IPS-18c (cell line): ENCODE data around the gene RPP30.
"Not testable (repeated sequence)": the region's sequence is repeated elsewhere in the genome, so short reads cannot be mapped to it uniquely, and the experiment has no call there.

Source experiments
- H3K4me3 ChIP-seq: 2 replicates; pipeline ENCODE4 v1.7.0; 2013; ENCODE audit warnings: low read depth, mild to moderate bottlenecking, low read length, moderate library complexity; ENCODE audit not compliant: insufficient read depth
- H3K9me3 ChIP-seq: one replicate; pipeline ENCODE4 v1.6.1; 2013; ENCODE audit warnings: mild to moderate bottlenecking, low read length, moderate library complexity; ENCODE audit not compliant: control insufficient read depth, insufficient read depth

RPP30 gene

DNA sequence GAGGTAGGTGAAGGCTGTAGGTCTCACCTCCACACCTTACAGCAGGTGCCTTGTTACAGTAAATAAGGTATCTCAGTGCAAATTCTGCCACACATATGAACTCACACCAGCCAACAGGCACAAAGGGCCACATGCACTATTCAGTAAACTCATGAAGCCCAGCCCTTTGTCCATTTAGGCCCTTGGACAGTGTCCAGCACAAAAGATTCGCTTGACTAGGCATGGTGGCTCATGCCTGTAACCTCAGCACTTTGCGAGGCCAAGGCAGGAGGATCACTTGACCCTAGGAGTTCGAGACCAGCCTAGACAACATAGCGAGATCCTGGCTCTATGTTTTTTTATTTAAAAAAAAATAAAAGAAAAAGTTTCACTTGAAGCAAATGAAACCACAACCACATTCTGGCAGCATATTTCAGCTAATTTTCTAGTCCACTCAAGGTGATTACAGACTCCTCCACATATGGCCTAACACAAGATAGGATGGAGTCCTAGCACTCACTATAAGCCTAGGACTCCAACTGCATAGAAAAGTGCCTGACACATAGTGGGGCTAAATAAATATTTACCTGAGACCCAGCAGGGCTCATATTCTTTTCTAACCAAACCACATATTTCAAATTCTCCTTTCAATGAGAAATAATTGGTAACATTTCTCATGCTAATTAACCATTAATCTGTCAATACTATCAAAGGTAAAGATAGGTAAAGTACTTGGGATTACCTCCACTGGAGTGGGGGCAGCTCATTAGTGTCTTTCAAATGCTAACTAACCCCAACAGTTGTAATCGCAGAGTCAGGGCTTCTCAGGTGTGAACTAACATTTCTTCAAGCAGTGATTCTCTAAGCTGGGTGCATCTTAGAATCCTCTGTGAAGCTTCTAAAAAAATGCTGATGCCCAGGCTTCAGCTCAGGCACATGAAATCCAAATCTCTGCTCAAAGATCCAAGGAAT, 53.6 kb downstream of the RPP30 start:
- Histone ChIP-seq H3K9me3 (no peaks in the 10 kb centered on the region), H3K4me3 (no peak overlapping the region)

DNA sequence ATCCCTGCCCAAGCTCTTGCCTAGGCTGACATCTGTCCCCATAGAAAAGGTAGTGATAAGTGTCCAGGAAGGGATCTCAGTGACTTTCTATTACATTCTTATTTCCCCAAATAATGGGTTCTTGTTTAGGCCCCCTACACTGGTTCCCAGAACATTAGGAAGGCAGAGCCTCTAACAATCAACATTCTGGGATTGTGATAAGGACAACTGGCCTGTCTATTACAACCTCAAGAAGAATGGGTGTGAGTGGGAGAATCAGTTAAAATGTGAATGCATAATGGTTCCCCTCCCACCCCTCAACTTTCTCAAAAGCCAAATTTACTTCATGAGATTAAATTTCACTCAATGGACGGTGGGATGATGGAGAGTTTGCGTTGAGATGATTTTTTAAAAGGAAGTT, 55.5 kb downstream of the RPP30 start:
- Histone ChIP-seq H3K4me3 (no peak overlapping the region), H3K9me3 (no peaks in the 10 kb centered on the region)

DNA sequence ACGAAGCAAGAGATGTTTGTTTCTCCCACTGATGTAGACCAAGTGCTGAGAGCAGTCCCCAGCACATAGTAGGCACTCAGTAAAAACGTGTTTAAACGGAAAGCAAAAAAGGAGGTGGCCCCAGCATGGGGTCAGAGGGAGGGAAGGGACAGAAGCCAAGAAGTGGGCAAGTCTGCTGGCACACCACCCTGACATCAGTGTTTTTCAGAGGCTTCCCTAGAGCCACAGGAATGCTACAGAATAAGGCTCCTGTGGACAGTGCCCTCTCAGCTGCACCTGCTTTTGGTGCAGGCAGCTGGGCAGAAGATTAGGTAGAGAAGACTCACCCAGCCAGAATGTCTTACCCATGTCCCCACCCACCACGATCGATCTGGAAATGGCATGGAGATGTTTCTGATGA, 57.4 kb downstream of the RPP30 start:
- H3K4me3 ChIP-seq, result no peak overlapping the region
- H3K9me3 ChIP-seq, result no peaks in the 10 kb centered on the region

DNA sequence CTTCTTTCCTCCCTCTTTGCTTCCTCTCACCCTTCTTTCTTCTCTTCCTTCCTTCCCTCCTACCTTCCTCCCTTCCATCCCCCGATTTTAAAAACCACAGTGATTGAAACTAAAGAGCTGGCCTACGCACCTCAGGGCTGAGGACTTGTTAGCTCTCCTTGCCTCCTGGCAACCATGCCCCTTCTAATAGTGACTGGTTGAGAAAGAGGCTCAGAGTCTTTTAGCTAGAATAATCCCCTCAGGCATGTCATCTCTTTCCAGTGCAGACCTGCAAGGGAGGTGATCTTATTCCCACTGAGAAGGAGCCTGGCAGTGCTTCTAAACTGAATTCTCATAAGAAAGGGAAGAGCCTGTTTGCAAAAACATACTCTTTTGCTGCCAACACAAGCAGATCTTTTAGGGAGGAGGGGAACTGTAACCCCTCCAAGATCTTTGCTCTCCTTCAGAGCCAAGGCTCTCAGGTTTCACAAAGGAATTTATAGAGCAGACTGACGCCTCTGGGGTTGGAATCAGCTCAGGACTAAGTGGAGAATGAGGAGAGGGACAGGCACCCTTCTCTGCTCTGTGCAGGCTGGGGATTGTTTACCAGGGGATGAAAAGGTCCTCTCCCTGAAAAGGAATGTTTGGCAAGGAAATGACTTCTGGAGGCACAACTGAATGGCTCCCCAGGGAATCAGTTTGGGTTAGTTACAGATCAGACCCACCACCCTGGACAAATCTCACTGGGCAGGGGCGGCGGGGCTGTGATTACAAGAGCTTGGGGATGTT, 58.5 kb downstream of the RPP30 start:
- H3K4me3 ChIP-seq, result no peak overlapping the region
- H3K9me3 ChIP-seq, result no peaks in the 10 kb centered on the region

DNA sequence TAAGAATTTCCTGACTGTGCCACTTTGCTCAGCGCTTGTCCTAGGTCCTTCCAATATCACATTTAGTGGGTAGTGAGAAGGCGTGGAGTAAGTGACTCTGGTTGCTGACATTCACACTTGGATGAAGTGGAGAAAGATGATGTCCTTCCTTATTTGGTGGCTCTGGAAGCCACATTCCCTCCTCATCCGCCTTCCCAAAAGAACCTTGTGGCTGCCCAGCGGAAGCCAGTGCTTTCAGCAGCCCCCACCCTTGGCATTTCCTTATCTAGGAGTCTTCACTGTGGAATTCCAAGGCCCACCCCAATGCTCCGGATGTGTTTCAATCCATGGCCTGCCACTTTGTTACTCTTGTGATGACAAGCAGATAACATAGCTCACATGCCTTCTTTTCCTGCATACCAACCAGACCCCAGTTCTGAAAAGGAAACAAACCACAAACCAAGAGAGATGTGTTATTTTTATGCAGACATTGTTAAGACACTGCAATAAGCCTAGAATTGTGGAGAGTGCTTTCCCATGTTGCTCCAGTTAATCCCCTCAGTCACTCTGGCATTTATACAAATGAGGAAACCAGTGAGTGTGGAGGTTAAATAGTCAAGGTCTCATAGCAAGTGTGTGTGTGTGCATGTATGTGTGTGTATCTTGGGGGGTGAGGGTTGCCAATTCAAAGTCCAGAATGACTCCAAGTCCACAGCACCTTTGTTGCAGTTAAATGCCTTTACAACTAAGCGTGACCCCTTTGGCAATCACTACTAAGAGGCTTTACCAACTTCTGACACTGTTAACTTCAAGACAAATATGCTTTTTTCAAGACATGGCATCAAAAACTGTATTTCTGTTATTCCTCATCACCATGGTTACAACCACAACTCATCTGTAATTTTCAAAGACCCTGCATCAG, 59.4 kb downstream of the RPP30 start:
- Histone ChIP-seq H3K4me3 (no peak overlapping the region), H3K9me3 (no peaks in the 10 kb centered on the region)

DNA sequence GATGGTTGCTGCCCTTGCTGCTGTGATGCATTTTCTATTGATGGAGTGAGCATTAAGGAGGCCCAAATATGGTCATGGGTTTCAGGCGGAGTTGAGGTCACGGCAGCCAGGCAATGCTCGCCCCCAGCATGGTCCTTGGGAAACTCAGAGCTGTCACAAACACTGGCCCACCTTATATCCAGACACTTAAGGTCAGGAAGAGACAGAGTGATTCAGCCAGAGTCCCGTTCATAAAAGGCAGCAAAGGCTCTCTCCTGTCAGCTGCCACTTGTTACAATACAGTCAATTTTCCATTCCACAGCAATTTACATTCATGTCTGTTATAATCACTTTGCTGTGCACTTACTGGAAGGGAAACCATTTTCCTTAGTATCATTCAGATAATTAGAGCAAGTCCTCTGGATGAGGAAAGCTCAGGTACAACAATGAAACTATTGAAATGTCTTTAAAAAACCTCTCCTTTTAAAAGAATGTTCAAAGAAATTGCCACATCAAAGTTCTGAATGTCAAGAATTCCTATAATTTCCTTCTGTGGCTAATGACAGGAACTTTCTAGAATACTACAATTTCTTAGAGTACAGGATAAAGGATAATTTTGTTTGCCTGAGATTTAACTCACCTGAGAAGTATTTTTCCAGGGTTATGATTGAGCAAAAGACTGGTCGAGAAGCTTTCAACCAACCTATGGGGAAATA, 64.0 kb downstream of the RPP30 start:
- no peak overlapping the region for H3K4me3 ChIP-seq
- H3K9me3 ChIP-seq, result no peaks in the 10 kb centered on the region

DNA sequence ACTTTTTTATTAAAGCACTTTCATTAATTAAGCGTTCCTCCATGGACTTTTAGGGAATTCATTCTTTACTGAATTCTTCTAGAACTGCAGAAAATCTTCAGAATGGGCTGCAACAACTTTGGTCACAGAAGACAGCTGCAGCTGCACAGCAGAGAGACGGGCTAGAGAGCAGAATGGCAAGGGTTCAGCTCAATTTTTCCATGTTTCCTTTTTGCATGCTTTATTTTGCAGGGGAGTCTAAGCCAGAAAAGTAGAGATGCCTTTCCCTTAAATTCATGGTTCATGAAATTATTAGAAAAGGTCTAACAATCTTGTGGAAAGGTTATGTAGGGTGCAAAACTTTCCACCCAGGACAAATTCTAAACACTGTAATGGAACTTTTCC, 64.5 kb downstream of the RPP30 start:
- H3K9me3 ChIP-seq, result no peaks in the 10 kb centered on the region
- H3K4me3 ChIP-seq, result no peak overlapping the region

DNA sequence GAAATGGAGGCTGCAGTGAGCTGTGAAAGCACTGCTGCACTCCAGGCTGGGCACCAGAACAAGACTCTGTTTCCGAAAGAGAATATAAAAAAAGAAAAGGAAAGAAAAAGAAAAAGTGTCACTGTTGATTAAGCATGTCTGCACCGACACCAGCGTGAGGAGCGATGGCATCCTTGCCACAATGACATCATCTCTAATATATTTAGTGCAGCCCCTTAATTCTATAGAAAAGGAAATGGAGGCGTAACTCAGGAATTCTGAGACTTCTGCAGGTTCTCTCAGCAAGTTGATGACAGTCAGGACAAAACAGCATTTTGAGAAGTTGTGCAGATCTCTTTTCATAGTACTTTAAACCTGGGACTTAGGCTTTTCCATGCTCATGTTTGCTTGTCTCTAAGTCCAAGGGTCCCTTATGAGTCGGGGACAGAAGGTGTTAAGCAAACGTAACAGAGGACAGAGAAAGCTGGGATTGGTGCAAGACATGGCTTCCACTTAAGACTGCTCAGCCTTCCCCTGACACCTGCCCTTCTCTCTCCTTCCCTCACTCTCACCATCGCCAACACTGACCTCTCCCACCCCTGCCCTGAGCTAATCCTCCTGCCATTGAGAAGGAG, 66.0 kb downstream of the RPP30 start:
- Histone ChIP-seq H3K4me3 (no peak overlapping the region), H3K9me3 (no peaks in the 10 kb centered on the region)

DNA sequence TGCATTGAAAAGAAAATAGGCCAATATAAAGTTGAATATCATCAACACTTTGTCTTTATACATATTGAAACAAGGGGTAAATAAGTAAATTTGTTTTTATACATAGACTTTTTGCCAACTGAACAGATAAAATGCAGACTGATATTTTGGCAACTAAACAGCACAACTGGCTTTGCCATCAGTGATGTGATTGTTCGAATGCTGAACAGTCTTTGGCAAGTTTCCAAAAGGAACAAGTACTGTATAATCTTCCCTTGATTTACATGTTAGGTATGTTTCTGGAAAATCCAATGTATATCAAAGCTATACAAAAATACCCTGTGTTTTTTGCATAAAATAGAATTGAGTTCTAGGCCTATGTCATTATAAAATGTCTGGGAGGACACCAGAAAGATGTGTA, 67.3 kb downstream of the RPP30 start:
- no peaks in the 10 kb centered on the region for H3K9me3 ChIP-seq

DNA sequence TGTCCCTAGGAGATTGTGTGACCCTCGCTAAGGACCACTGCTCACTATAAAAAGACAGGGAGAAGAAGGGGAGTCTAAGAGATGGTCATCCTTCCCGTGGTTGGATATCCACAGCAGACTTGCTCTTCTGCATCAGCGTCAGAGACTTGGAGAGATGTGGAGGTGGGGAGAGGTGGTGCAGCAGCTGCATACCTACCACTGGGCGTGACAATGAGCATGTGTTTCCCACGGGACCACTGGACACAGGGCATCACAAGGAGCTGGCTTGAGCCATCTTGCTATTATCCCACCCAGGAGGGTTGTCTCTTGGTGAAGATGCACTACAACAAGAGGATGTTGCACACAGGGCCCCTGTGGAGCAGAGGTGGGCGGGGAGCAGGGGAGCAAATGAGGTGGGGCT, 67.9 kb downstream of the RPP30 start:
- H3K9me3 ChIP-seq, result no peaks in the 10 kb centered on the region
- H3K4me3 ChIP-seq, result no peak overlapping the region

More for the DNA sequence above, 67.3 kb downstream of the RPP30 start:
- no peak overlapping the region for H3K4me3 ChIP-seq

DNA sequence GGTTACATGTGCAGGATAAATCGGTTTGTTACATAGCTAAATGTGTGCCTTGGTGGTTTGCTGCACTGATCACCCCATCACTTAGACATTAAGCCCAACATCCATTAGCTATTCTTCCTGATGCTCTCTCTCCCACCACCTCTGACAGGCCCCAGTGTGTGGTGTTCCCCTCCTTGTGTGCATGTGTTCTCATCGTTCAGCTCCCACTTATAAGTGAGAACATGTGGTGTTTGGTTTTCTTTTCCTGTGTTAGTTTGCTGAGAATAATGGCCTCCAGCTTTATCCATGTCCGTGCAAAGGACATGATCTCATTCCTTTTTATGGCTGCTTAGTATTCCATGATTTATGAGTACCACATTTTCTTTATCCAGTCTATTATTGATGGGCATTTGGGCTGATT, 71.2 kb downstream of the RPP30 start:
- H3K4me3 ChIP-seq, H3K9me3 ChIP-seq: not testable (repeated sequence)

DNA sequence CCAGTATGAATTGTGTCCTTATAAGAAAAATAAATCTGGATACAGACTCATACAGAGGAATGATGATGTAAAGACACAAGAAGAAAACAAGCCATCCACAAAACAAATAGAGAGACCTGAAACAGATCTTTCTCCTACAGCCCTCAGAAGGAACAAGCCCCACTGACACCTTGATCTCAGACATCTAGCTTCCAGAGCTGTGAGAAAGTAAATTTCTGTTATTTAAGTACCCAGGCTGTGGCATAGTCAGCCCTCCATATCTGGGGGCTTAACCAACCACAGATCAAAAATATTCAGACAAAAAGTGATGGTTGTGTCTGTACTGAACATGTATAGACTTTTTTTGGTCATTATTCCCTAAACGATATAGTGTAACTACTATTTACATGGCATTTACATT, 73.0 kb downstream of the RPP30 start:
- Histone ChIP-seq H3K4me3 (no peak overlapping the region), H3K9me3 (no peaks in the 10 kb centered on the region)

DNA sequence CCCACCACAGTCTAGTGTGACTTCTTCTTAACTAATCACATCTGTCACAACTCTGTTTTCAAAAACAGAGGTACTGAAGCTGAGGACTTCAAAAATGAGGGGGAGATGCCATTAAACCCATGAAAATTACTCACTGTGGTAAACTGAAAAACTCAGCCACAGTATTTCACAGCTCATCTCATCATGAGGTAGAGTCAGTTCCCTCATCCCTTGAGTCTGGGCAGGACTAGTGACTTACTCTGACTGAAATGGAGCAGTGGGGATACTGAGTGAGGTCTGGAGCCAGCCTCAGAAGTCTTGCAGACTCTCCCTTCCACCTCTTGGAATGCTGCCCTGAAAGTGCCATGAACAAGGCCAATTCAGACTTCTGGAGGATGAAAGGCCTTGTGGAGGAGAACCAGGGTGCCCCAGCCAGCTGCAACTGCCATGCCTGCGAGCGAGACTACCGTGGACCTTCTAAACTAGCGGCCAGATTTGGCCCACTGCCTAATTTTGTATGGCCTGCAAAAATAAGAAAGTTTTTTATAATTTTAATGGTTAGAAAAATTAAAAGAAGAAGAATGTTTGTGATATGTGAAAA, 73.8 kb downstream of the RPP30 start:
- no peak overlapping the region for H3K4me3 ChIP-seq
- no peaks in the 10 kb centered on the region for H3K9me3 ChIP-seq

DNA sequence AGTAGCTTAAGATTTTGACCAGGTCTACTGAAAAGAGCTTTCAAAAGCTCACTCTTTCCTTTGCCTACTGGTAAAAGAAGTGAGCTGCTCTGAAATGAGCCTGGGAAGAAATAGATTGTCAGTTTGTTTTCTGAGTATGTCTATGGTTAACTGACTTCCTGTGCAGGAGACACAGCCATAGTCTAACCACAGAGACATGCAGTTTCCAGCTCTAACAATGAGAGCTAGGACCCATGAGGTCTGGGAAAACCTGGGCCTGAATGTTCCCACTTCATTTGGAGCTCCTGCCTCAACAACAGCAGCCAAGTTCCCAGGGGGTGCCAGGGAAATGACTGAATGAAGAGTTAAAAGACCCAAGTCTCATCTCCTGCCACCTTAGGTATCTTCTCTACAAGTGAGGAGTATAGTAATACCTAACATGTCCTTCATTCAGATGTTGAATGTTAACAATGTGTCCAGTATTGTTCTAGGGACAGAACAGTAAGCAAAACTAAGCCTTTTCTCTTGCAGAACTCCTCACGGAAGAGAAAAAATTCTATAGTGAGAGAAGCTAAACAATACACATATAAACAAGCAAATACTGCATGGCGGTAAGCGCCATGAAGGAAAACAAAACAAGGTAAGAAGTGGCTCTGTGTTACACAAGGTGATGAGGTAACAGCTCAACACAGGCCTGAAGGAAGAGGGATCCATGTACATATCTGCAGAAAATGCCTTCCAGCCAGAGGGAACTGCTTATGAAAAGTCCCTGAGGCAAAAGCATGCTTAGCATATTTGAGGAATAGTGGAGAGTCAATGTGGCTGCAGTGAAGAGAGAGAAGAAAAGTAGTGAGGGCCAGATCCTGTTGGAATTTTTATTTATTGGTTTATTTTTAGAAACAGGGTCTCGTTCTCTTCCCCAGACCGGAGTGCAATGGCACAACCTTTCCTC, 75.5 kb downstream of the RPP30 start:
- Histone ChIP-seq H3K4me3 (no peak overlapping the region), H3K9me3 (no peaks in the 10 kb centered on the region)
